H1 (cell line): ENCODE data around the gene MEGF11. TPM values are rescaled to one million over a fixed set of nuclear protein-coding genes. Genes with fewer than 3 reads are reported as not detected.

Experiments used
- CTCF ChIA-PET: fragments of 300-600 bp; sonication (Branson Sonifier 250); formaldehyde crosslinking; loops from one replicate; lab custom pipeline; 2021; ENCODE audit not compliant: partially characterized antibody; lab: Charles Lee
- POLR2A ChIA-PET: fragments of 300-600 bp; sonication (Branson Sonifier 250); formaldehyde crosslinking; loops from one replicate; lab custom pipeline; 2021; ENCODE audit warnings: inconsistent platforms; ENCODE audit not compliant: partially characterized antibody; lab: Charles Lee
- DNase-seq, 2 experiments: peaks; one replicate each; pipeline versions ENCODE4 v3.0.0 to v3.0.0-alpha.2; 2010 to 2022; ENCODE audit warnings: low spot score in 2 of 2, low read depth in 1 of 2, mixed read lengths in 1 of 2
- FAIRE-seq: peaks from 2 replicates; lab custom pipeline; 2011; peaks lifted over from hg19 to GRCh38; lab: Jason Lieb, UNC
- H2AFZ ChIP-seq: 2 replicates; pipeline ENCODE4 v1.8.1; 2012; ENCODE audit warnings: low read length, inconsistent platforms
- H2AK5ac ChIP-seq: 2 replicates; pipeline ENCODE4 v1.6.1; 2013; ENCODE audit warnings: low read depth, low read length
- H2BK120ac ChIP-seq: replicated peaks from 2 replicates; pipeline ENCODE3; 2013; ENCODE audit warnings: low read depth, low read length, inconsistent platforms
- H2BK12ac ChIP-seq: 2 replicates; pipeline ENCODE4 v1.6.1; 2013; ENCODE audit warnings: low read depth, low read length
- H2BK15ac ChIP-seq: 2 replicates; pipeline ENCODE4 v1.6.1; 2013; ENCODE audit warnings: low read length
- H2BK20ac ChIP-seq: 2 replicates; pipeline ENCODE4 v1.6.1; 2013; ENCODE audit warnings: low read length
- H2BK5ac ChIP-seq: 2 replicates; pipeline ENCODE4 v1.6.1; 2013; ENCODE audit warnings: low read depth, low read length
- H3K14ac ChIP-seq: 2 replicates; pipeline ENCODE4 v1.6.1; 2013; ENCODE audit warnings: inconsistent platforms; ENCODE audit not compliant: insufficient read length
- H3K18ac ChIP-seq: 2 replicates; pipeline ENCODE4 v1.6.1; 2013; ENCODE audit warnings: low read length; ENCODE audit errors: extremely low read depth
- H3K23ac ChIP-seq: 2 replicates; pipeline ENCODE4 v1.6.1; 2013; ENCODE audit warnings: inconsistent platforms; ENCODE audit not compliant: insufficient read length
- H3K23me2 ChIP-seq: 2 replicates; pipeline ENCODE4 v1.6.1; 2013; ENCODE audit warnings: low read depth, low read length
- H3K27ac ChIP-seq: 2 replicates; pipeline ENCODE4 v1.6.1; 2011; ENCODE audit warnings: low read depth, low read length, inconsistent platforms
- H3K27me3 ChIP-seq, 4 experiments: replicated peaks in 1 of 4; 1 replicate in 1 of 4; 2 replicates in 3 of 4; pipeline versions ENCODE4 v1.6.1 to v1.8.1; 2011 to 2013; ENCODE audit warnings: low read length in 3 of 4, mild to moderate bottlenecking in 3 of 4, inconsistent platforms in 2 of 4, mixed read lengths in 2 of 4, moderate library complexity in 1 of 4; ENCODE audit not compliant: control insufficient read depth in 3 of 4, insufficient read depth in 3 of 4; ENCODE audit errors: extremely low read depth in 1 of 4
- H3K36me3 ChIP-seq, 4 experiments: 2 replicates each; pipeline versions ENCODE4 v1.6.1 to v1.8.1; 2011 to 2013; ENCODE audit warnings: mild to moderate bottlenecking in 4 of 4, low read length in 3 of 4, moderate library complexity in 2 of 4, control low read depth in 1 of 4, inconsistent platforms in 1 of 4; ENCODE audit not compliant: insufficient read depth in 4 of 4, control insufficient read depth in 2 of 4
- H3K4ac ChIP-seq: replicated peaks from 2 replicates; pipeline ENCODE3; 2013; ENCODE audit warnings: low read length, low read depth, mixed read lengths, inconsistent platforms; ENCODE audit not compliant: insufficient read length
- H3K4me1 ChIP-seq, 4 experiments: replicated peaks in 1 of 4; 1 replicate in 1 of 4; 2 replicates in 3 of 4; pipeline versions ENCODE4 v1.6.1 to v1.8.1; 2011 to 2013; ENCODE audit warnings: low read length in 3 of 4, inconsistent platforms in 2 of 4, mixed read lengths in 1 of 4; ENCODE audit not compliant: insufficient read depth in 4 of 4, control insufficient read depth in 3 of 4
- H3K4me2 ChIP-seq, 2 experiments: 2 replicates each; pipeline versions ENCODE4 v1.6.1 to v1.8.1; 2011 to 2013; ENCODE audit warnings: low read depth in 2 of 2, low read length in 2 of 2, control low read depth in 1 of 2, inconsistent platforms in 1 of 2, mild to moderate bottlenecking in 1 of 2; ENCODE audit not compliant: insufficient read depth in 1 of 2
- H3K4me3 ChIP-seq, 4 experiments: fragments of 200-600, 300-600 bp in 1 of 4; sonication (generic), shearing (Covaris generic), sonication (Bioruptor Twin) in 1 of 4; 2 replicates each; pipeline versions ENCODE4 v1.5.1 to v1.8.1; 2011 to 2016; ENCODE audit warnings: low read length in 4 of 4, low read depth in 3 of 4, control low read depth in 2 of 4, inconsistent platforms in 2 of 4, mild to moderate bottlenecking in 2 of 4, mixed read lengths in 1 of 4, moderate library complexity in 1 of 4; ENCODE audit not compliant: insufficient read depth in 2 of 4; ENCODE audit errors: extremely low read depth in 1 of 4
- H3K56ac ChIP-seq: replicated peaks from 2 replicates; pipeline ENCODE3; 2013; ENCODE audit warnings: low read depth, mild to moderate bottlenecking, mixed read lengths, low read length, inconsistent platforms; ENCODE audit not compliant: insufficient read length
- H3K79me1 ChIP-seq: 2 replicates; pipeline ENCODE4 v1.6.1; 2013; ENCODE audit warnings: low read depth, low read length, control low read depth
- H3K79me2 ChIP-seq, 2 experiments: 2 replicates each; pipeline versions ENCODE4 v1.6.1 to v1.8.1; 2012 to 2013; ENCODE audit warnings: low read length in 2 of 2, mild to moderate bottlenecking in 2 of 2, inconsistent platforms in 1 of 2; ENCODE audit not compliant: insufficient read depth in 2 of 2, control insufficient read depth in 1 of 2
- H3K9ac ChIP-seq, 4 experiments: replicated peaks in 1 of 4; 1 replicate in 1 of 4; 2 replicates in 3 of 4; pipeline versions ENCODE4 v1.6.1 to v1.8.1; 2011 to 2013; ENCODE audit warnings: low read depth in 3 of 4, low read length in 3 of 4, control low read depth in 2 of 4, mild to moderate bottlenecking in 2 of 4, moderate library complexity in 2 of 4, inconsistent platforms in 1 of 4; ENCODE audit errors: extremely low read depth in 1 of 4
- H3K9me3 ChIP-seq, 2 experiments: 2 replicates each; pipeline versions ENCODE4 v1.6.1 to v1.8.1; 2012 to 2013; ENCODE audit warnings: mild to moderate bottlenecking in 2 of 2, moderate library complexity in 2 of 2, control low read depth in 1 of 2, inconsistent platforms in 1 of 2, low read depth in 1 of 2, low read length in 1 of 2, mixed read lengths in 1 of 2; ENCODE audit not compliant: insufficient read depth in 2 of 2
- H4K20me1 ChIP-seq, 2 experiments: replicated peaks in 1 of 2; 2 replicates each; pipeline versions ENCODE3 to v1.8.1; 2011 to 2013; ENCODE audit warnings: inconsistent platforms in 2 of 2, low read length in 2 of 2, mild to moderate bottlenecking in 1 of 2; ENCODE audit not compliant: insufficient read depth in 2 of 2, control insufficient read depth in 1 of 2
- H4K5ac ChIP-seq: 2 replicates; pipeline ENCODE4 v1.6.1; 2013; ENCODE audit warnings: low read length, low read depth, mixed read lengths, inconsistent platforms; ENCODE audit not compliant: insufficient read length
- H4K8ac ChIP-seq: 2 replicates; pipeline ENCODE4 v1.8.0; 2013; ENCODE audit warnings: mild to moderate bottlenecking, moderate library complexity, low read length, inconsistent platforms; ENCODE audit not compliant: insufficient read depth; ENCODE audit errors: extremely low read depth
- H4K91ac ChIP-seq: replicated peaks from 2 replicates; pipeline ENCODE3; 2013; ENCODE audit warnings: low read length, mixed read lengths, inconsistent platforms; ENCODE audit not compliant: insufficient read length
- ASH2L ChIP-seq: fragments of 200-600, 300-600 bp; sonication (generic); IDR thresholded peaks from one replicate; pipeline ENCODE4 v1.7.1; 2017; ENCODE audit warnings: low read length
- CHD1 ChIP-seq: IDR thresholded peaks from 2 replicates; pipeline ENCODE4 v1.6.1; 2012; ENCODE audit warnings: low read depth, low read length, improper control_type of control experiment
- CTBP2 ChIP-seq: IDR thresholded peaks from 2 replicates; pipeline ENCODE4 v1.7.0; 2011; ENCODE audit warnings: borderline replicate concordance, mild to moderate bottlenecking, moderate library complexity, mixed read lengths, low read length; ENCODE audit not compliant: insufficient read depth, insufficient read length
- FOSL1 ChIP-seq: IDR thresholded peaks from 2 replicates; pipeline ENCODE4 v1.6.1; 2011; ENCODE audit warnings: mild to moderate bottlenecking, low read depth, low read length, moderate library complexity; ENCODE audit not compliant: insufficient read depth
- POLR2AphosphoS5 ChIP-seq: IDR thresholded peaks from 2 replicates; pipeline ENCODE4 v1.6.1; 2011; ENCODE audit warnings: low read depth, low read length
- RXRA ChIP-seq: IDR thresholded peaks from 2 replicates; pipeline ENCODE4 v1.6.1; 2011; ENCODE audit warnings: low read depth, mild to moderate bottlenecking, low read length, moderate library complexity; ENCODE audit not compliant: insufficient read depth
- SP2 ChIP-seq: IDR thresholded peaks from 2 replicates; pipeline ENCODE4 v1.6.1; 2012; ENCODE audit warnings: mild to moderate bottlenecking, low read length, inconsistent platforms
- SRF ChIP-seq: IDR thresholded peaks from 2 replicates; pipeline ENCODE4 v1.6.1; 2011; ENCODE audit warnings: mild to moderate bottlenecking, low read depth, low read length, moderate library complexity
- WGBS, 2 experiments: shearing (Covaris generic) in 1 of 2; methylation state at CpG; one replicate each; pipeline versions ENCODE4 v1.1.6 to v1.1.7; 2013 to 2015; ENCODE audit warnings: low lambda C conversion rate in 2 of 2, mixed read lengths in 2 of 2, inconsistent platforms in 1 of 2, low coverage in 1 of 2, missing lambda C conversion rate in 1 of 2; ENCODE audit not compliant: insufficient replicate concordance in 2 of 2, insufficient coverage in 1 of 2, insufficient read length in 1 of 2; ENCODE audit errors: extremely low coverage in 1 of 2, missing lambda C conversion rate in 1 of 2; 5-methylcytosine and 5-hydroxymethylcytosine counted together
- polyA plus RNA-seq, 7 experiments: library from polyadenylated mRNA; depleted of rRNA in 3 of 7; stranded (reverse) in 5 of 7; unstranded in 2 of 7; fragments of >200 nt in 5 of 7; fragments of 200-250 nt in 2 of 7; gene quantifications; 1 replicate in 5 of 7; 2 replicates in 1 of 7; 4 replicates in 1 of 7; pipeline versions ENCODE4 v1.2.1 to v1.2.3, GENCODE V29; 2011 to 2013; ENCODE audit warnings: missing spikeins in 2 of 7, mixed read lengths in 2 of 7
- total RNA-seq: library from RNA; stranded (reverse); fragmentation: NEBNext Ultra II Directional; extraction: Animal tissue kit (Norgen Biotek cat#: 25700); gene quantifications from 2 replicates; pipeline ENCODE4 v1.2.1, GENCODE V29; 2021

MEGF11 gene
- total and polyA plus RNA-seq, 2 of the 8 experiments (the other 6 are each of a cell fraction or from before 2014, with no cell fraction given) = 4.4 to 4.8 TPM

DNA sequence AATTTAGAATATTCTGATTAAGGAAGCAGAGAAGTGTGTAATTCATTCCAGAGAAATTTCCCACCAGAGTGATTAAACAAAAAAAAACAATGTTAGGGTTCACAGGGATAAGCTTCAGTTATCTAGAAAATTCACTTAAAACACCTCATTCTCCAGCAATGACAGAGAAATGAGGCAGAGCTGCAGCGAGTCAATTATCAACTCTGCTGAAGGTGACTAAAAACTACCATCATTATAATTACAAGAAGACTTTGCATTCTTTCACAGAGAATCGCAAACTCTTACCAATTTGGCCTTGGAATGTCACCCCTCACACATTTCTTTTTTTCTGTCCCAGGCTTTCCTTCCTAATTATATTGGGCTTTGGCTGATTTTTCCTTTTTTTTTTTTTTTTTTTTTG lies 267.1 kb downstream of the MEGF11 start:
- ChIA-PET CTCF (interaction anchor here (0.6 to 0.7 kb wide), 2 partner anchors 47 to 572 kb away, joined by 3 to 4 read pairs; no protein-coding TSS in a partner anchor), POLR2A (no interaction called here)
- Histone ChIP-seq H3K18ac (no peak overlapping the region), H3K4me2 (no peak overlapping the region), H2BK20ac (no peak overlapping the region), H3K4ac (no peak overlapping the region), H3K23me2 (peaks cover 2% of the 10 kb centered on the region), H3K23ac (no peak overlapping the region), H3K9me3 (no peaks in the 10 kb centered on the region), H4K20me1 (no peaks in the 10 kb centered on the region), H4K91ac (no peak overlapping the region), H3K36me3 (no peaks in the 10 kb centered on the region), H2BK120ac (no peak overlapping the region), H3K79me2 (no peaks in the 10 kb centered on the region), H2AFZ (no peak overlapping the region), H4K5ac (no peak overlapping the region), H3K14ac (no peak overlapping the region), H3K9ac (no peak overlapping the region), H2BK15ac (no peak overlapping the region), H3K79me1 (no peaks in the 10 kb centered on the region), H3K27ac (no peak overlapping the region), H3K27me3 (no peaks in the 10 kb centered on the region), H4K8ac (no peak overlapping the region), H3K56ac (no peak overlapping the region), H2BK5ac (no peak overlapping the region), H3K4me1 (peaks cover 6 to 15% (median 7%) of the 10 kb centered on the region in 4 experiments), H3K4me3 (no peak overlapping the region), H2AK5ac (no peak overlapping the region), H2BK12ac (no peak overlapping the region)
- no peak for TF ChIP-seq ASH2L
- TF ChIP-seq RXRA = no peak
- TF ChIP-seq SP2 = no peak
- no peak for TF ChIP-seq FOSL1
- TF ChIP-seq CHD1 = no peak
- no peak for TF ChIP-seq SRF
- TF ChIP-seq CTBP2 = no peak
- no peak for TF ChIP-seq POLR2AphosphoS5
- no peak for FAIRE-seq
- 81% methylated on average over 2 of the region's 2 CpGs; no CpG with 5 or more reads in 1 of the 2 experiments for WGBS, 2 experiments
- DNase-seq = no peak
